HG02981 (cell line): ENCODE data around the gene WAC.
"Not testable (repeated sequence)": the region's sequence is repeated elsewhere in the genome, so short reads cannot be mapped to it uniquely, and the experiment has no call there.

Experiments
- ATAC-seq: cut with Tn5 transposase; IDR thresholded peaks from one replicate; pipeline ENCODE4 v1.9.1; 2021; ENCODE audit warnings: mild to moderate bottlenecking, moderate library complexity; ENCODE audit not compliant: unreplicated experiment

Gene WAC

GRCh38 chr10:28560617-28561016 lies 27.7 kb downstream of the WAC start:
- no peak for ATAC-seq

DNA sequence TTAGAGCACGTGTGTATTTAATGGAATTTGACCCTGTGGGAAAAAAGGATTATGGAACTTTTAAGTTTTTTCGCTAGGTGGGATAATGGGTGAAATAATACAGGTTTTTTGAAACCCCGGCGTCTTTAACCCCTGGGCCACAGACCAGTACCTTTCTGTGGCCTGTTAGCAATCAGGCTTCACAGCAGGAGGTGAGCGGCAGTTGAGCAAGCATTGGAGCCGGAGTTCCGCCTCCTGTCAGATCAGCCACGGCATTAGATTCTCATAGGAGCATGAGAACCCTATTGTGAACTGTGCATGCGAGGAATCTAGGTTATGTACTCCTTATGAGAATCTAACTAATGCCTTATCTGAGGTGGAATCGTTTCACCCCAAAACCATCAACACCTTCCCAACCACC lies 28.6 kb downstream of the WAC start:
- no peak for ATAC-seq

DNA sequence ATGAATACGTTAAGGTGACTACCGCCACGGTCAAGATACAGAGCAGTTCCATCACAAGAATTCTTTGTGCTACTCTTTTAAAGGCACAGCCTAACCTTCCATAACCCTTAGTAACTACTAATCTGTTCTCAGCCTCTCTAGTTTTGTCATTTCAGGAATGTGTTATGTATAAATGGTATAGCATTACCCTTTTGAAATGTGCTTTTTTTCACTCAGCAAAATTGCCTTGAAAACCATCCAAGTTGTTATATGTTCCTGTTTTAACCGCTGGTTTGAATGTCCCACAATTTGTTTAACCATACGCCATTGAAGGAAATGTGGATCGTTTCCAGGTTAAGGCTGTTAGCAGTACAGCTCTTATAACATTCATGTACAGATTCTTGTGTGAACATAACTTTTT lies 32.0 kb downstream of the WAC start:
- ATAC-seq: no peak

- no peak for ATAC-seq
Observed at GRCh38 chr10:28566458-28567015, 33.6 kb downstream of the WAC start.

GRCh38 chr10:28569506-28570159 lies 36.7 kb downstream of the WAC start:
- no peak for ATAC-seq

GRCh38 chr10:28570598-28570997 lies 37.7 kb downstream of the WAC start:
- no peak for ATAC-seq

DNA sequence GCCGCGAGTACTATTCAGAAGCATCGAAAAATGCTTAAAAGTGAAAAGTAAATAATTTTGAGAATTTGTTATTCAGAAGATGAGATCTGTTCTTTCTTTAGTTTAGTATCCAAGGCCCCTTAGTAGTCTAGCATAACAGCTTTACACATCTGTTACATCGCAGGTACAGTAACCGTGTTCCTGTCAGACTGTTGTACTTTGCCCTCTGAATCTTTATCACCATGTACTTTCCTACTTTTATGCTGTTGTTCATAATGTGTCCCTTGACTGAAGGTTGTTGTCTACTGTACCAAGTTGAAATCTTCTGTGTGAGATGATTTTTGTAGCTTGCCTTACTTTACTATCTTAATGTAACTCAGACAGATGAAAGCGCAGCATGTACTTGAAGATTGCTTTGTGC lies 38.3 kb downstream of the WAC start:
- no peak for ATAC-seq

DNA sequence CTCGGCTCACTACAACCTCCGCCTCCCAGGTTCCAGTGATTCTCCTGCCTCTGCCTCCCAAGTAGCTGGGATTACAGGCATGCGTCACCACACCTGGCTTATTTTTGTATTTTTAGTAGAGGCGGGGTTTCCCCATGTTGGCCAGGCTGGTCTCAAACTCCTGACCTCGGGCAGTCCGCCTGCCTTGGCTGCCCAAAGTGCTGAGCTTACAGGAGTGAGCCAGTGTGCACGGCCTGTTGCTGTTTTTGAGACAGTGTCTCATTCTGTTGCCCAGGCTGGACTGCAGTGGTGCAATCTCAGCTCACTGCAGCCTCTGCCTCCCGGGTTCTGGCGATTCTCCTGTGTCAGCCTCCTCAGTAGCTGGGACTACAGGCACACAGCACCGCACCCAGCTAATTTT lies 41.3 kb downstream of the WAC start:
- not testable (repeated sequence) for ATAC-seq

DNA sequence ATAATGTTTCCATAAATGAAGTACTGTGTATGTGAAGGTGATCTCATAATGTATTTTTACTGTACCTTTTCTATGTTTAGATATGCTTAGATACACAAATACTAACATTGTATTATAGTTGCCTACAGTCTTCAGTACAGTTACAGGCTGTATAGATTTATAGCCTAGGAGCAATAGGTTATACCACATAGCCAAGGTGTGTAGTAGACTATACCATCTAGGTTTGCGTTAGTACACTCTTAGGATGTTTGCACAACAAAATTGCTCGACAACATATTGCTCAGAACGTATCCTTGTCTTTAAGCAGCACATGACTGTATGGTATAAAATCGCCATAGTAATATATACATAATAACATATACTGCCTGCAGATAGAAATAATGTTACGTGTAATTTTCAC lies 42.9 kb downstream of the WAC start:
- ATAC-seq: no peak

DNA sequence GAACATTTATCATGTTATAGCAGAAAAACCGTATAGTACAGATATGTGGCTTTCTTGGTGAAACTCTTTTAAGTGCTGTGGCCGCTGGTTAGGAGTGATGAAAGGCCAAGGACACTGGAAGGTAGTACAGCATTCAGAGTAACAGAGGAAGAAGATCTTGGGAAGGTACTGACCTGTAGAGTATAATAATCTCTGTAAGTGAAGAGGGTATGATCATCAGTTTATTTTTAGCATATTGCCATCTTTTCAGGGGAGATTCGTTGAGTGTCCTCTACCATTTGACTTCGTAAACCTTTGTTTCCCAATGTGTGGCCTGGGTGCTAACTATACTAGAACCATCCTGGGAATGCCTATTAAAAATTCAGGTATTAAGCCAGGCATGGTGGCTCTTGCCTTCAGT lies 44.6 kb downstream of the WAC start:
- no peak for ATAC-seq

GRCh38 chr10:28578454-28578853 lies 45.5 kb downstream of the WAC start:
- no peak for ATAC-seq

DNA sequence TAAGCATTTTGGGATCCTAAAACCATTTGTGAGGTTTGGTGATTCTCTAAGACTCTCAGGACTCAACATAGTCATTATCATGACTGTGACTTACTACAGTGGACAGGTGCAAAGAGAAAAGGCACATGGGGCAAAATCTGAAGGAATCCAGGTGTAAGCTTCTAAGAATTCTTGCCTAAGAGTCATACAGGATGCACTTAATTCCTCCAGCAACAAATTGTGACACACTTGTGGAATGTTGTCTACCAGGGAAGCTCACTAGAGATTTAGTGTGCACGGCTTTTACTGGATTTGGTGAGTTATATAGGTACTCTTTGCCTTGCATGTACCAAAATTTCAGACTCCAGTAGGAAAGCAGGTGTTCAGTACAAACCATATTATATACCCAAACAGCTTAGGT lies 47.9 kb downstream of the WAC start:
- ATAC-seq: no peak

DNA sequence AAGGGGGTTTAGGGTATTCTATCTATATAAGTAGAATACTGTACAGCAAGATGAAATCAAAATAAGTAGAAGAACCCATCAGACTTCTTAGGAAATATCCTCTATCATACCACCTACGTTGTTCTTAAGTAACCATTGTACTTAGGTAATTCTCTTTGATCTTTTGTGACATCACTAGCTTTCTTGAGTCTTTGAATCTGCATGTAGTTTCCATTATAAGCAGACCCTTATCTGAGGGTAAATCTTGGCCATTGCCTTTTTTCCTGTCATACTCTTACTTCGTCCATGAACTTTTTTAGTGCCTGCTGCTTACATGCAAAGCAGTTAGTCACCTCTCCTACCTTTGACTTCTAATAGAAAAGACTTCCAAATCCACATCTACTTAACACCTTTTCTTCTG lies 49.0 kb downstream of the WAC start:
- no peak for ATAC-seq

GRCh38 chr10:28585076-28585475 lies 52.2 kb downstream of the WAC start:
- ATAC-seq: no peak

GRCh38 chr10:28586176-28586575 lies 53.3 kb downstream of the WAC start:
- ATAC-seq: no peak

GRCh38 chr10:28587270-28587969 lies 54.5 kb downstream of the WAC start:
- ATAC-seq: no peak

DNA sequence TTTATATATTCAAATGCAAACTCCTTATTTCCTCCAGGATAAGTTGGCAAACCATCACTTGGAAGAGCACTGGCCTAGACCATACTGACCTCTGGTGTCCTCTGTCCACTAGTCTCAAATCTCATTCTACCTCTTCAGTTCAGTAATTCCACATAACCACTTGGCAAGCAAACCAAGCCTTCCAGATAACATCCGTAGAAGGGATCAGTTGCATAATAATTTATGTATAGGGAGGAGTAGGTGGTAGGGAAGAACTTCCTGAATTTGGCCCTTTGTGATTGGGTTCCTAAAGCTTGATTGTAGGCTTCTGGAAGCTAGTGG lies 55.0 kb downstream of the WAC start:
- no peak for ATAC-seq

GRCh38 chr10:28592953-28593352 lies 60.0 kb downstream of the WAC start:
- no peak for ATAC-seq

DNA sequence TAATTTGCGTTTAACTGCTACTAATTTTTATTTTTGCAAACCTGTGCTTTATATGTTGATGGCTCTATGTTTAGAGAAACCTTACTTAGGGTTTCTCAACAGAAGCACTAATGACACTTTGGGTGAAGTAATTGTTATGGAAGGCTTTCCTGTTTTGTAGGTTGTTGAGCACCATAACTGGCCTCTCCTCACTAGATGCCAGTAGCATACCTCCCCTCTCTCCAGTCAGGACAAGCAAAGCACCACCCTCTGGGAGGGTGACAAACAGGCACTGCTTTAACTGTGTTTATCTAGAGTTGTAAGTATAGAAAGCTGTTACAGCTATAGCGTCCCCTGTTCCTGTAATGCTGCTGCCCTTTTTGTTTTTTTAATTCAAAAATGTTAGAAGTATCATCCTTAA lies 60.9 kb downstream of the WAC start:
- no peak for ATAC-seq

DNA sequence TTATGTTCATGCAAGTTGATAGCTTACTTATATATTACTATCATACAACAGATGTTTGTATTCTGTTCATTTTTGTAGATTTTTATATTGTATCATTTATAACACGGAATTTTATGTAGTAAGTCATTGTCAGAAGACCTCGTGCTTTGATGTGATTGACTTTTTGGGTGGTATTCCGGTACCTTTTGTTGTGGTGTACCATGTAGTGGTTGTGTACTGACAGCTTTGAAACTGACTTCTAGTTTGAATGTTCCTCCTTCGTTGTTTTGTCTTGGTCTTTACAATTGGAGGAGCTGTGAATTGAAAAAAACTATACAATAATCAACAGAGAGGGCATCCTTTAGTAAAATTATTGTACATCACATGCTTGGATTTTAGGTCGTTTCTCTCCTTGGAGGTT lies 61.5 kb downstream of the WAC start:
- no peak for ATAC-seq

- ATAC-seq: no peak
Observed at GRCh38 chr10:28595613-28596012, 62.7 kb downstream of the WAC start.

GRCh38 chr10:28600056-28600455 lies 67.1 kb downstream of the WAC start:
- no peak for ATAC-seq

DNA sequence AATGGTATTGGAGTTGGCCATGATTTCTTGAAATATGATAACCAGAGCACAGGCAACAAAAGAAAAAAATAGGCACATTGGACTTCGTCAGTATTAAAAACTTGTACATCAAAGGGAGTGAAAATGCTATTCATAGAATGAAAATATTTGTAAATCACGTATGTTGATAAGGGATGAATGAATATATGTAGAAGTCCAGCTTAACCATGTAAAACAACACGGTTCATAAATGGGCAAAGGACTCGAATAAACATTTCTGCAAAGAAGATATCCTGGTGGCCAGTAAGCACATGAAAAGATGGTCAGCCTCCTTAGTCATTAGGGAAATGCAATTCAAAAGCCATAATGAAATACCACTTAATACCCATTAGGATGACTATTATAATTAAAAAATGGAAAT lies 68.1 kb downstream of the WAC start:
- no peak for ATAC-seq
